Esophagus mucosa (tissue), 1 donor: ENCODE measurements around the gene IL1RL2. TPM values are rescaled to one million over a fixed set of nuclear protein-coding genes. Genes with fewer than 3 reads are reported as not detected.

ENCODE experiments used
- ATAC-seq: fragments of 200-7000 bp; cut with Tn5 transposase; one replicate; pipeline ENCODE4 v1.9.1; 2020
- total RNA-seq: library from RNA; stranded (reverse); gene quantifications from one replicate; pipeline ENCODE4 v1.2.4, GENCODE V29; 2023
- donor health status: DM: yes; HTN: yes; CAD: no.

The IL1RL2 gene
- 8.1 TPM for total RNA-seq

GRCh38 chr2:102186791-102187495 lies at the start of gene IL1RL2:
Gene IL1RL2, plus strand, starts transcription at chr2:102187023. Its CDS starts 845 bp downstream, at chr2:102187868.
- peak; percentile 94 for ATAC-seq

GRCh38 chr2:102137138-102137537 lies 49.7 kb upstream of the IL1RL2 start:
- peak; percentile 61 for ATAC-seq

- ATAC-seq, result no peak
Measured at GRCh38 chr2:102138331-102138730, 48.5 kb upstream of the IL1RL2 start.

- no peak for ATAC-seq
Measured at GRCh38 chr2:102139851-102140250, 47.0 kb upstream of the IL1RL2 start.

GRCh38 chr2:102140377-102140776 lies 46.4 kb upstream of the IL1RL2 start:
- ATAC-seq, result no peak

GRCh38 chr2:102141011-102141943 lies 45.5 kb upstream of the IL1RL2 start:
- no peak for ATAC-seq

- peak; percentile 86 for ATAC-seq
Measured at GRCh38 chr2:102141970-102142828, 44.6 kb upstream of the IL1RL2 start, which contains the start of gene IL1R1. Gene IL1R1, plus strand, starts transcription at chr2:102142746. Its CDS starts 14,979 bp downstream, at chr2:102157725.

- ATAC-seq, result no peak
Measured at GRCh38 chr2:102142829-102143449, 43.9 kb upstream of the IL1RL2 start.

- ATAC-seq, result no peak
Measured at GRCh38 chr2:102143450-102143985, 43.3 kb upstream of the IL1RL2 start.

GRCh38 chr2:102144128-102144527 lies 42.7 kb upstream of the IL1RL2 start:
- ATAC-seq, result no peak

GRCh38 chr2:102145107-102145506 lies 41.7 kb upstream of the IL1RL2 start:
- no peak for ATAC-seq

GRCh38 chr2:102145934-102146333 lies 40.9 kb upstream of the IL1RL2 start:
- no peak for ATAC-seq

GRCh38 chr2:102147935-102148334 lies 38.9 kb upstream of the IL1RL2 start:
- no peak for ATAC-seq

- ATAC-seq, result no peak
Measured at GRCh38 chr2:102149243-102149642, 37.6 kb upstream of the IL1RL2 start.

GRCh38 chr2:102149644-102150455 lies 37.0 kb upstream of the IL1RL2 start:
- no peak for ATAC-seq

- ATAC-seq, result no peak
Measured at GRCh38 chr2:102154364-102154763, 32.5 kb upstream of the IL1RL2 start.

- no peak for ATAC-seq
Measured at GRCh38 chr2:102154946-102155702, 31.7 kb upstream of the IL1RL2 start.

GRCh38 chr2:102155703-102156515 lies 30.9 kb upstream of the IL1RL2 start:
- peak; percentile 73 for ATAC-seq
